GM12892 (cell line): ENCODE data around the gene SPIC.

Source experiments
- POLR2A ChIP-seq: IDR thresholded peaks from 2 replicates; pipeline ENCODE4 v1.6.1; 2011; ENCODE audit warnings: low read depth, low read length, control low read depth
- POLR2AphosphoS5 ChIP-seq: IDR thresholded peaks from 2 replicates; pipeline ENCODE4 v1.6.1; 2011; ENCODE audit warnings: low read depth, low read length, control low read depth
- TAF1 ChIP-seq: IDR thresholded peaks from 2 replicates; pipeline ENCODE4 v1.6.1; 2011; ENCODE audit warnings: low read depth, mild to moderate bottlenecking, control low read depth, low read length, borderline replicate concordance

DNA sequence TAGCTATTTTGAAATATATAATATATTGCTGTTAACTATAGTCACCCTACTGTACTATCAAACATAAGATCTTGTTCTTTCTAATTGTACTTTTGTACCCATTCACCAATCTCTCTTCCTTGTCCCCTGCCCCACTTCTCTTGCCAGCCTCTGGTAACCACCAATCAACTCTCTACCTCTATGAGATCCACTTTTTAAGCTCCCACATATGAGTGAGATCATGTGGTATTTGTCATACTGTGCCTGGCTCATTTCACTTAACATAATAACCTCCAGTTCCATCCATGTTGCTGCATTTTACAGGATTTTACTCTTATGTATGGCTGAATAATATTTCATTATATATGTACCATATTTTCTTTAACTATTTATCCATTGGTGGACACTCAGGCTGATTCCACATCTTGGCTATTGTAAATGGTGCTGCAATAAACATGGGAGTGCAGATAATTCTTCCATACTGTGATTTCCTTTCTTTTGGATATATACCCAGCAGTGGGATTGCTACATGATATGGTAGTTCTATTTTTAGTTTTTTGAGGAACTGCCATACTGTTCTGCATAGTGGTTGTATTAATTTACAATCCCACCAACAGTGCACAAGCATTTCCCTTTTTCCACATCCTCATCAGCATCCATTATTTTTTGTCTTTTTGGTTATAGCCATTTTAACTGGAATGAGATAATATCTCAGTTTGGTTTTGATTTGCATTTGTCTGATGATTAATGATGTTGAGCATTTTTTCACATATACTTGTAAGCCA is 33.5 kb upstream of the SPIC start:
- TF ChIP-seq POLR2AphosphoS5 = no peak
- no peak for TF ChIP-seq POLR2A
- no peak for TF ChIP-seq TAF1
